Activated CD8-positive, alpha-beta T cell treated with anti-CD3 and anti-CD28 coated beads for 36 hours (primary cell): ENCODE data around the gene TSPAN10. TPM values are rescaled to one million over a fixed set of nuclear protein-coding genes. Genes with fewer than 3 reads are reported as not detected.

ENCODE experiments used
- ATAC-seq: fragments of 200-7000 bp; cut with Tn5 transposase; one replicate; pipeline ENCODE4 v1.10.0; 2021; ENCODE audit warnings: mild to moderate bottlenecking, moderate library complexity
- CTCF ChIA-PET: fragments of 350-600 bp; sonication (Branson Sonifier 250); formaldehyde crosslinking; loops from one replicate; lab custom pipeline; 2021; ENCODE audit warnings: antibody characterized with exemption; lab: Charles Lee
- POLR2A ChIA-PET: fragments of 350-600 bp; sonication (Branson Sonifier 250); formaldehyde crosslinking; loops from one replicate; lab custom pipeline; 2021; ENCODE audit warnings: antibody characterized with exemption; lab: Charles Lee
- DNase-seq: peaks from one replicate; pipeline ENCODE4 v3.0.0-alpha.2; 2020
- H3K27ac Mint-ChIP-seq: one replicate; pipeline ENCODE4 v1.8.0; 2021; ENCODE audit warnings: mild to moderate bottlenecking, mixed read lengths
- H3K27me3 Mint-ChIP-seq: one replicate; pipeline ENCODE4 v1.8.0; 2021; ENCODE audit warnings: mixed read lengths
- H3K36me3 Mint-ChIP-seq: one replicate; pipeline ENCODE4 v1.8.0; 2021; ENCODE audit warnings: low read depth, mixed read lengths
- H3K4me1 Mint-ChIP-seq: one replicate; pipeline ENCODE4 v1.8.0; 2021; ENCODE audit warnings: low read depth, mixed read lengths
- H3K4me3 Mint-ChIP-seq: one replicate; pipeline ENCODE4 v1.8.0; 2021; ENCODE audit warnings: mild to moderate bottlenecking, moderate library complexity, mixed read lengths
- H3K9me3 Mint-ChIP-seq: one replicate; pipeline ENCODE4 v1.8.0; 2021; ENCODE audit warnings: mixed read lengths
- intact Hi-C: fragments of 100-400 bp; cut with micrococcal nuclease; formaldehyde crosslinking; loops from one replicate; pipeline ENCODE4 v1.10.0; 2022
- total RNA-seq, 2 experiments: library from RNA; stranded (reverse); gene quantifications; one replicate each; pipeline ENCODE4 v1.2.3, GENCODE V29; 2021
- TF ChIP-seq, protein P1 (sequence below): fragments of 200-600 bp; IDR thresholded peaks from one replicate; pipeline ENCODE4 v1.8.0; 2022; ENCODE audit warnings: antibody characterized with exemption, mild to moderate bottlenecking

TSPAN10 gene
- total RNA-seq, 2 experiments from 2014 or later: 0.18 to 0.22 TPM

DNA sequence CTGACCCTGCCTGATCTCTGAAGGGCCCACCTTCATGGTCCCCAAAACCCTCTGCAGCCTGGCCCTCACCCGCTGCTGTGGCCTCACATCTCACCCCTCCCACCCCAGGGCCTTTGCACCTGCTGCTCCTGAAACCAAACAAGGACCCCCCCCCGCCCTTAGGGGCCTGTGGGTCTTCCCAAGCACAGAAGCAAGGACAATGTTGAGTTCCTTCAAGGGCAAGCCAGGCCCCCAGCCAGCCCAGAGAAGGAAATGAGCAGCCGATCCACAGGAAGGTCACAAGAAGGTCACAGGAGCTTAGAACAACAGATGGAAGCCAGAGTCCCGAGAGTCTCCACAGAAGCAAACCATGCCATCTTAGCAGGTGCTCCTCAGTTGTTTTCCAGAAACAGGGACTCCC, 19.8 kb downstream of the TSPAN10 start:
- Mint-ChIP-seq H3K9me3 (no peaks in the 10 kb centered on the region), H3K4me1 (peaks cover 16% of the 10 kb centered on the region), H3K27ac (no peak overlapping the region), H3K4me3 (no peak overlapping the region), H3K36me3 (no peaks in the 10 kb centered on the region), H3K27me3 (peaks cover under 1% of the 10 kb centered on the region)
- intact Hi-C loops: no loop called here
- no peak for DNase-seq
- TF ChIP-seq, protein P1, sequence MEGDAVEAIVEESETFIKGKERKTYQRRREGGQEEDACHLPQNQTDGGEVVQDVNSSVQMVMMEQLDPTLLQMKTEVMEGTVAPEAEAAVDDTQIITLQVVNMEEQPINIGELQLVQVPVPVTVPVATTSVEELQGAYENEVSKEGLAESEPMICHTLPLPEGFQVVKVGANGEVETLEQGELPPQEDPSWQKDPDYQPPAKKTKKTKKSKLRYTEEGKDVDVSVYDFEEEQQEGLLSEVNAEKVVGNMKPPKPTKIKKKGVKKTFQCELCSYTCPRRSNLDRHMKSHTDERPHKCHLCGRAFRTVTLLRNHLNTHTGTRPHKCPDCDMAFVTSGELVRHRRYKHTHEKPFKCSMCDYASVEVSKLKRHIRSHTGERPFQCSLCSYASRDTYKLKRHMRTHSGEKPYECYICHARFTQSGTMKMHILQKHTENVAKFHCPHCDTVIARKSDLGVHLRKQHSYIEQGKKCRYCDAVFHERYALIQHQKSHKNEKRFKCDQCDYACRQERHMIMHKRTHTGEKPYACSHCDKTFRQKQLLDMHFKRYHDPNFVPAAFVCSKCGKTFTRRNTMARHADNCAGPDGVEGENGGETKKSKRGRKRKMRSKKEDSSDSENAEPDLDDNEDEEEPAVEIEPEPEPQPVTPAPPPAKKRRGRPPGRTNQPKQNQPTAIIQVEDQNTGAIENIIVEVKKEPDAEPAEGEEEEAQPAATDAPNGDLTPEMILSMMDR: no peak
- ChIA-PET CTCF (interaction anchor here (0.6 to 1.1 kb wide), 2 partner anchors 19 to 56 kb away, joined by 3 read pairs; no protein-coding TSS in a partner anchor), POLR2A (interaction anchor here (0.6 to 1.4 kb wide), 4 partner anchors 9 to 47 kb away, joined by 3 to 6 read pairs (median 4); partner anchors contain the start of gene MRPL12)
- ATAC-seq: no peak

DNA sequence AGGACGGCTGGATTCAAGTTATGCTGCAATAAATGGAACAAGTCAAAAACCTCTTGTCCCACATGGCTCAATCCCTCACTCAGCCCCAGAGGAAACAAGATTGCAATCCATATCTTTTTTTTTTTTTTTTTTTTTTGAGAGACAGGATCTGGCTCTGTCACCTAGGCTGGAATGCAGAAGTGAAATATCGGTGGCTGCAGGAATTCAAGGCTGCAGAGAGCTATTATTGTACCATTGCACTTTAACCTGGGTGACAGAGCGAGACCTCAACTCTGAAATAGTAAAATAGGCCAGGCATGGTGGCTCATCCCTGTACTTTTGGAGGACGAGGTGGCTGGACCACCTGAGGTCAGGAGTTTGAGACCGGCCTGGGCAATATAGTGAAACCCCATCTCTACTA, 22.0 kb downstream of the TSPAN10 start:
- ChIA-PET POLR2A (no interaction called here), CTCF (interaction anchor here (1.3 kb wide), 1 partner anchor 37 kb away, joined by 3 read pairs; no protein-coding TSS in a partner anchor)
- intact Hi-C loops: no loop called here
- DNase-seq: no peak
- Mint-ChIP-seq H3K9me3 (no peaks in the 10 kb centered on the region), H3K27me3 (no peaks in the 10 kb centered on the region), H3K36me3 (peaks cover 4% of the 10 kb centered on the region), H3K4me1 (peaks cover 25% of the 10 kb centered on the region), H3K27ac (no peak overlapping the region), H3K4me3 (no peak overlapping the region)
- TF ChIP-seq, protein P1: no peak
- no peak for ATAC-seq

DNA sequence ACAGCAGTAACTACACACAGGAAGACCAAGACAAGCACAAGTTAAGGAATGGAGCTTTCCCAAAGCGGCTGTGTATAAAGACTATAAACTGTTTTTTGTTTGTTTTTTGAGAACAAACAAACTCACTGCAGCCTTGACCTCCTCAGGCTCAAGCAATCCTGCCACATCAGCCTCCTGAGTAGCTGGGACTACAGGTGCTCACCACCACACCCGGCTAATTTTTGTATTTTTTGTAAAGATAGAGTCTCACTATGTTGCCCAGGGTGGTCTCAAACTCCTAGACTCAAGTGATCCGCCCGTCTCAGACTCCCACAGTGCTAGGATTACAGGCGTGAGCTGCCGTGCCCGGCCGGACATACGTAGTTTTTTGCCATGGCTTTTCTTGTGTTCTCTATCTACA, 23.4 kb downstream of the TSPAN10 start:
- no peaks in the 10 kb centered on the region for H3K27me3 Mint-ChIP-seq
- CTCF ChIA-PET: no interaction called here
- ATAC-seq (no peak), DNase-seq (no peak)
- intact Hi-C loops: no loop called here
- peaks cover 2% of the 10 kb centered on the region for H3K9me3 Mint-ChIP-seq
- H3K4me3 Mint-ChIP-seq: no peak overlapping the region
- POLR2A ChIA-PET: interaction anchor here (1.3 kb wide), 1 partner anchor 53 kb away, joined by 4 read pairs; no protein-coding TSS in a partner anchor
- peaks cover 35% of the 10 kb centered on the region for H3K4me1 Mint-ChIP-seq
- H3K36me3 Mint-ChIP-seq: peaks cover 18% of the 10 kb centered on the region
- no peak overlapping the region for H3K27ac Mint-ChIP-seq
- TF ChIP-seq, protein P1: no peak

DNA sequence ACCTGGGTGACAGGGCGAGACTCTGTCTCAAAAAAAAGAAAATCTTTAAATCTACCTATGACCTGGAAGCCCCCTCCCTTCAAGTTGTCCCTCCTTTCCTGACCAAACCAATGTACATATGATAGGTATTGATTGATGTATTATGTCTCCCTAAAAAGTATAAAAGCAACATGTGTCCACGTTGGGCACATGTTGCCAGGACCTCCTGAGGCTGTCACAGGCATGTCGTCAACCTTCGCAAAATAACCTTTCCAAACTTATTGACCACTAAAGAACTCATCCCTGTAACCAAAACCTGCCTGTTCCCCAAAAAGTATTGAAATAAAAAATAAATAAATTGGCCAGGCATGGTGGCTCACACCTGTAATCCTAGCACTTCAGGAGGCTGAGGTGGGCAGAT, 25.0 kb downstream of the TSPAN10 start:
- ChIA-PET CTCF (interaction anchor here (1.1 to 1.2 kb wide), 2 partner anchors 61 to 143 kb away, joined by 3 to 5 read pairs; no protein-coding TSS in a partner anchor), POLR2A (interaction anchor here (0.7 to 1.5 kb wide), 3 partner anchors 8 to 26 kb away, joined by 3 to 5 read pairs (median 3); no protein-coding TSS in a partner anchor)
- H3K27me3 Mint-ChIP-seq: no peaks in the 10 kb centered on the region
- H3K4me1 Mint-ChIP-seq: peaks cover 36% of the 10 kb centered on the region
- TF ChIP-seq, protein P1: no peak
- H3K27ac Mint-ChIP-seq: peak overlapping the region; percentile 46
- H3K9me3 Mint-ChIP-seq: peaks cover 2% of the 10 kb centered on the region
- peaks cover 27% of the 10 kb centered on the region for H3K36me3 Mint-ChIP-seq
- intact Hi-C loops: no loop called here
- no peak for DNase-seq
- no peak for ATAC-seq
- no peak overlapping the region for H3K4me3 Mint-ChIP-seq

GRCh38 chr17:81664051-81664470, 27.1 kb downstream of the TSPAN10 start:
- Mint-ChIP-seq H3K4me1 (peaks cover 48% of the 10 kb centered on the region), H3K4me3 (peak overlapping the region; percentile 33), H3K27ac (peak overlapping the region; percentile 99), H3K9me3 (peaks cover 2% of the 10 kb centered on the region), H3K27me3 (no peaks in the 10 kb centered on the region), H3K36me3 (peaks cover 41% of the 10 kb centered on the region)
- ATAC-seq (no peak), DNase-seq (peak; percentile 40)
- intact Hi-C loops: no loop called here
- CTCF ChIA-PET: interaction anchor here (1.0 to 1.5 kb wide), 2 partner anchors 16 to 357 kb away, joined by 3 to 4 read pairs; no protein-coding TSS in a partner anchor
- TF ChIP-seq, protein P1: no peak
- POLR2A ChIA-PET: interaction anchor here (1.0 to 1.7 kb wide), 4 partner anchors 11 to 315 kb away, joined by 3 to 4 read pairs (median 4); partner anchors contain the start of gene FAAP100
